Right lobe of liver (tissue), 4 donors: ENCODE results near the gene ALKBH6.

ENCODE experiments used
- POLR2A ChIP-seq: fragments of 450-650 bp; IDR thresholded peaks from one replicate; pipeline ENCODE4 v1.6.1; 2017; ENCODE audit warnings: antibody characterized with exemption, mild to moderate bottlenecking
- TF ChIP-seq, protein P1 (sequence below), 4 donors: fragments of 200-600 bp in 3 of 4; fragments of 450-650 bp in 1 of 4; IDR thresholded peaks; one replicate each; pipeline versions ENCODE4 v1.5.1 to v1.8.0; 2016 to 2022; ENCODE audit warnings: antibody characterized with exemption in 4 of 4, mild to moderate bottlenecking in 2 of 4
- donor health status: DM: no; HTN: no; CAD: no.
- donor health status: DM: no; HTN: no; CAD: no.
- donor health status: DM: no; HTN: yes; CAD: no.

DNA sequence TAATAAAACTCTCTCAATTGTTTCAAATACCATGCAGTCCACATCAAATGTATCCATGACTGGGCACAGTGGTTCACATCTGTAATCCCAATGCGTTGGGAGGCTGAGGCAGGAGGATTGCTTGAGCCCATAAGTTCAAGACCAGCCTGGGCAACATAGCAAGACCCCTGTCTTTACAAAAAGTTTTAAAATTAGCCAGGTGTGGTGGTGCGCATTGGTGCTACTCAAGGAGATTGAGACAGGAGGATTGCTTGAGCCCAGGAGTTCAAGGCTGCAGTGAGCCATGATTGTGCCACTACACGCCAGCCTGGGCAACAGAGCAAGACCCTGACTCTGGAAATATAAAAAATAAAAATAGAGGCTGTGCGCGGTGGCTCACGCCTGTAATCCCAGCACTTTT, 13.7 kb upstream of the ALKBH6 start:
- TF ChIP-seq, protein P1, sequence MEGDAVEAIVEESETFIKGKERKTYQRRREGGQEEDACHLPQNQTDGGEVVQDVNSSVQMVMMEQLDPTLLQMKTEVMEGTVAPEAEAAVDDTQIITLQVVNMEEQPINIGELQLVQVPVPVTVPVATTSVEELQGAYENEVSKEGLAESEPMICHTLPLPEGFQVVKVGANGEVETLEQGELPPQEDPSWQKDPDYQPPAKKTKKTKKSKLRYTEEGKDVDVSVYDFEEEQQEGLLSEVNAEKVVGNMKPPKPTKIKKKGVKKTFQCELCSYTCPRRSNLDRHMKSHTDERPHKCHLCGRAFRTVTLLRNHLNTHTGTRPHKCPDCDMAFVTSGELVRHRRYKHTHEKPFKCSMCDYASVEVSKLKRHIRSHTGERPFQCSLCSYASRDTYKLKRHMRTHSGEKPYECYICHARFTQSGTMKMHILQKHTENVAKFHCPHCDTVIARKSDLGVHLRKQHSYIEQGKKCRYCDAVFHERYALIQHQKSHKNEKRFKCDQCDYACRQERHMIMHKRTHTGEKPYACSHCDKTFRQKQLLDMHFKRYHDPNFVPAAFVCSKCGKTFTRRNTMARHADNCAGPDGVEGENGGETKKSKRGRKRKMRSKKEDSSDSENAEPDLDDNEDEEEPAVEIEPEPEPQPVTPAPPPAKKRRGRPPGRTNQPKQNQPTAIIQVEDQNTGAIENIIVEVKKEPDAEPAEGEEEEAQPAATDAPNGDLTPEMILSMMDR (IDR thresholded peaks at IDR 0.05): no peak
- TF ChIP-seq POLR2A: no peak
